ENCODE results near the gene CACNA1B. TPM values are rescaled to one million over a fixed set of nuclear protein-coding genes. Genes with fewer than 3 reads are reported as not detected.

CACNA1B gene
- total RNA-seq, 1 donor from 2014 or later = 0.84 TPM

DNA sequence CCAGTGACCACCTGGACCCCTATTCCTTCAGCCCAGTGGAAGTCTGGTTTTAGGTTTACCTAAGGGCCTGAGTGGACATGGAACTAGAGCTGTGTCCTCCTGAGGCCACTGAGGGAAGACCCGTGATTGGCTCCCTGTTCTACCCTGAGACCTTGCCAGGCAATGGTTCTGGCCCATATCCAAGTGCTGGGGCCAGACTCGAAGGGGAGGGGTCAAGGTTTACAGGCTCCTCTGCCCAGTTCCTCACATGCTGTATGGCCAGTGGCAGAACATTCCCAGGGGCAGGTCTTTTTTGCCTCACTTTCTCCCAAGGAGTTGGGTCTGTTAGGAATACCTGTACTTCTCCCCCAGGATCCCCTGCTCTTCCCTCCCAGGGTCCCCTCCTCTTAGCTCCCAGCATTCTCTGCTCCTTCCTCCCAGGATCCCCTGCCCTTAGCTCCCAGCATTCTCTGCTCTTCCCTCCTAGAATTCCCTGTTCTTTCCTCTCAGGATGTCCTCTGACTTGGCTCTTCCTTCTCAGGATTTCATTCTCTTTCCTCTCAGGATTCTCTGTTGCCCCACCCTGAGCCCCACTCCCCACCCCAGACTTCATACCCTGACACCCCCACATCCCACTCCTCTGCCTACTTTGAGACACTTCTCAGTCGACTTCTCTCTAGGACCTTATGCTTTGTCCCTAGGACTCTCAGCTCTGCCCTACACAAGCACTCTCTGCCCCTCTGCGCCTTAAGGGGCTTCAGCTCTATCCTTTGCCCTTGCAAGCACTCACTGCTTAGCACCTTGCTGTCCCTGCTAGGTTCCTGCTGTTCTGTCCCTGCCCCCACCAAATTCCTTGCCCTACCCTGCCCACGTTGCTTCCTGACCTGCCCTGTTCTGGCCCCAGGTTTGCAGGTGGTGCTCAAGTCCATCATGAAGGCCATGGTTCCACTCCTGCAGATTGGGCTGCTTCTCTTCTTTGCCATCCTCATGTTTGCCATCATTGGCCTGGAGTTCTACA, 36.5 kb downstream of the CACNA1B start:
- Histone ChIP-seq H3K27me3 (ENCODE audit: control insufficient read depth, insufficient read depth, low read length) (no peaks in the 10 kb centered on the region), H3K36me3 (ENCODE audit: control insufficient read depth, insufficient read depth, low read length) (no peaks in the 10 kb centered on the region), H3K4me3 (ENCODE audit: low read depth, low read length) (no peak overlapping the region)
- no peak for DNase-seq (ENCODE audit: low read depth)
- TF ChIP-seq CTCF (IDR thresholded peaks at IDR 0.05; ENCODE audit: insufficient read depth, low read length, poor library complexity, severe bottlenecking) = no peak

GRCh38 chr9:137916540-137916939, 39.0 kb downstream of the CACNA1B start:
- no peak for TF ChIP-seq CTCF (IDR thresholded peaks at IDR 0.05; ENCODE audit: insufficient read depth, low read length, poor library complexity, severe bottlenecking)
- Histone ChIP-seq H3K27me3 (ENCODE audit: control insufficient read depth, insufficient read depth, low read length) (no peaks in the 10 kb centered on the region), H3K4me3 (ENCODE audit: low read depth, low read length) (no peak overlapping the region), H3K36me3 (ENCODE audit: control insufficient read depth, insufficient read depth, low read length) (no peaks in the 10 kb centered on the region)
- DNase-seq (ENCODE audit: low read depth) = no peak

- no peak for TF ChIP-seq CTCF (IDR thresholded peaks at IDR 0.05; ENCODE audit: insufficient read depth, low read length, poor library complexity, severe bottlenecking)
- Histone ChIP-seq H3K36me3 (ENCODE audit: control insufficient read depth, insufficient read depth, low read length) (no peaks in the 10 kb centered on the region), H3K27me3 (ENCODE audit: control insufficient read depth, insufficient read depth, low read length) (no peaks in the 10 kb centered on the region), H3K4me3 (ENCODE audit: low read depth, low read length) (no peak overlapping the region)
- no peak for DNase-seq (ENCODE audit: low read depth)
Measured at GRCh38 chr9:137917116-137917515, 39.5 kb downstream of the CACNA1B start.

DNA sequence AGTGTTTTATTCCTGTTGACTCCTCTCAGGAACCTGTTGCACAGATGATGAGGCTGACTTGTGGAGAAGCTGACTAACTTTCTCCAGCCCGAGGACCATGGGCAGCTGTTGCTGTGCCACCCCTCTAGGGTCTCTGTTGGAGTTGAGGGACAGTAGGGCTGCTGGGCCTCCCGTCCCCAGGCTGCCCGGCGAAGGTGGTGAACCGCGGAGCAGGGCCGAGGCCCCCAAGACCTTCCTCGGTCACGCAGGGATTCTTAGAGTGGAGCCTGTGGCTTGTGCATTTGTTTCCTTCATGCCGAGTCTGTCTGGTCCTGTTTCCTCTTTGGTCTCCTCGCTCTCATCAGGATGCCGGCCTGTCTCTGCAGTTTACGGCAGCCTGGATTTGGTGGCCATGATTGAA, 40.2 kb downstream of the CACNA1B start:
- Histone ChIP-seq H3K27me3 (ENCODE audit: control insufficient read depth, insufficient read depth, low read length) (no peaks in the 10 kb centered on the region), H3K4me3 (ENCODE audit: low read depth, low read length) (no peak overlapping the region), H3K36me3 (ENCODE audit: control insufficient read depth, insufficient read depth, low read length) (no peaks in the 10 kb centered on the region)
- no peak for DNase-seq (ENCODE audit: low read depth)
- TF ChIP-seq CTCF (IDR thresholded peaks at IDR 0.05; ENCODE audit: insufficient read depth, low read length, poor library complexity, severe bottlenecking) = no peak

DNA sequence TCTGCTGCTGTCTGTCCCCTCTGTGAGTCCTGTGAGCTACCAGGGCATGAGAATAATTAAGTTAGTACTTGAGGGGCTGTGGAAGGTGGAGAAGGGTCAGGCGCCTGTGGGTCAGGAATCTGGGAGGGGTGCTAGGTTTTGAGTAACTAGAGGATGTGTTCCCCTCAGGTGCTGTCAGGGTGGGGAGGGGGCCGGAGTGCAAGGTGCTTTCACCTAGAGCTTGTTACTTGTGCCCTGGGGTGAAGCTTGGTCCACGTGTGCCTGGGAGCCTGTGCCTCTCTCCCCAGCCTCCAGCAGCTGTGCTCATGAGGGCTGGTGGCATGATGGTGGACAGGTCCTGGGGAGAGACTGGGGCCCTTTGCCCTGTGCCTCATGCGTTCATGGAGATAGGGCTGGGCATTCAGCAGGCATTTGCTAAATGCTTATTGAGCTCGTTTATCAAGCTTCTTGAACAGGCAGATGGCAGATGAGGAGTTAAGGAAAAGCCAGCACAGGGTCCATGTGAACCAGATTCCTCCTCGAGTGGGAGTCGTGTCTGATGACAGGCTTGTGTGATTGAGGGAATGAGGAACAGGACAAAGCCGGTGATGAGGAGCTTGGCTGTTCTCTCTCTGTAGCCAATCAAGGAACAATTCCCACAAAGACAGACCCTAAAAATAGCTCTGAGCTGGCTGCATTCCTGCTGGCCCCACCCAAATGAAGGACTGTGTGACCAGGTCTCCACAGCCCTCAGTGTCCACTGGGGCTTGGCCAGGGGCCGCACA, 40.9 kb downstream of the CACNA1B start:
- Histone ChIP-seq H3K27me3 (ENCODE audit: control insufficient read depth, insufficient read depth, low read length) (no peaks in the 10 kb centered on the region), H3K36me3 (ENCODE audit: control insufficient read depth, insufficient read depth, low read length) (no peaks in the 10 kb centered on the region), H3K4me3 (ENCODE audit: low read depth, low read length) (no peak overlapping the region)
- no peak for TF ChIP-seq CTCF (IDR thresholded peaks at IDR 0.05; ENCODE audit: insufficient read depth, low read length, poor library complexity, severe bottlenecking)
- no peak for DNase-seq (ENCODE audit: low read depth)
